ENCODE data around the gene STK11. TPM values are rescaled to one million over a fixed set of nuclear protein-coding genes. Genes with fewer than 3 reads are reported as not detected.

The STK11 gene
- total RNA-seq, 4 donors from 2014 or later: 91.5 to 194 (median 149) TPM

GRCh38 chr19:1226522-1227303 is 21.1 kb downstream of the STK11 start:
- Histone ChIP-seq H3K36me3 (peaks cover 0 to 38% of the 10 kb centered on the region in 2 donors), H3K4me1 (peaks cover 5 to 13% of the 10 kb centered on the region in 2 donors), H3K27ac (no peak overlapping the region), H3K27me3 (no peaks in the 10 kb centered on the region), H3K9me3 (no peaks in the 10 kb centered on the region), H3K4me3 (no peak overlapping the region)
- in situ Hi-C loops (cut with MboI; ENCODE audit: low sequenced_read_pairs in 4 of 4): no loop called here
- DNase-seq (no peak), ATAC-seq (no peak)
- no peak for TF ChIP-seq CTCF (IDR thresholded peaks at IDR 0.05 in 4 of 5, conservative IDR thresholded peaks at IDR 0.05 in 1 of 5)
- no peak for TF ChIP-seq POLR2A (IDR thresholded peaks at IDR 0.05)
- intact Hi-C loops (cut with DNase I; ENCODE audit: low total_unique reads): no loop called here

GRCh38 chr19:1227304-1228054 is 21.9 kb downstream of the STK11 start:
- peaks cover 0 to 30% of the 10 kb centered on the region in 2 donors for H3K36me3 ChIP-seq
- peaks cover 0 to 5% of the 10 kb centered on the region in 2 donors for H3K4me1 ChIP-seq
- intact Hi-C loops (cut with DNase I; ENCODE audit: low total_unique reads) (no loop called here), in situ Hi-C loops (cut with MboI; ENCODE audit: low sequenced_read_pairs in 4 of 4) (no loop called here)
- DNase-seq (no peak), ATAC-seq (no peak)
- no peaks in the 10 kb centered on the region for H3K27me3 ChIP-seq
- H3K4me3 ChIP-seq: no peak overlapping the region
- no peak overlapping the region for H3K27ac ChIP-seq
- no peaks in the 10 kb centered on the region for H3K9me3 ChIP-seq
- no peak for TF ChIP-seq CTCF (IDR thresholded peaks at IDR 0.05 in 4 of 5, conservative IDR thresholded peaks at IDR 0.05 in 1 of 5)
- no peak for TF ChIP-seq POLR2A (IDR thresholded peaks at IDR 0.05)

GRCh38 chr19:1228161-1228957 is 22.8 kb downstream of the STK11 start:
- in situ Hi-C loops (cut with MboI; ENCODE audit: low sequenced_read_pairs in 4 of 4): no loop called here
- intact Hi-C loops (cut with DNase I; ENCODE audit: low total_unique reads): no loop called here
- ATAC-seq (no peak), DNase-seq (no peak)
- TF ChIP-seq POLR2A (IDR thresholded peaks at IDR 0.05) (no peak), CTCF (IDR thresholded peaks at IDR 0.05 in 4 of 5, conservative IDR thresholded peaks at IDR 0.05 in 1 of 5) (no peak)
- peaks cover 0 to 21% of the 10 kb centered on the region in 2 donors for H3K36me3 ChIP-seq
- no peak overlapping the region for H3K4me3 ChIP-seq
- H3K27me3 ChIP-seq: no peaks in the 10 kb centered on the region
- H3K4me1 ChIP-seq: peaks cover 0 to 3% of the 10 kb centered on the region in 2 donors
- no peak overlapping the region for H3K27ac ChIP-seq
- no peaks in the 10 kb centered on the region for H3K9me3 ChIP-seq

GRCh38 chr19:1229056-1229923 is 23.7 kb downstream of the STK11 start:
- TF ChIP-seq POLR2A (IDR thresholded peaks at IDR 0.05) (no peak), CTCF (IDR thresholded peaks at IDR 0.05 in 4 of 5, conservative IDR thresholded peaks at IDR 0.05 in 1 of 5) (no peak)
- no peaks in the 10 kb centered on the region for H3K4me1 ChIP-seq
- no peak overlapping the region for H3K4me3 ChIP-seq
- H3K9me3 ChIP-seq: no peaks in the 10 kb centered on the region
- intact Hi-C loops (cut with DNase I; ENCODE audit: low total_unique reads): no loop called here
- no peak overlapping the region for H3K27ac ChIP-seq
- H3K36me3 ChIP-seq: peaks cover 0 to 17% of the 10 kb centered on the region in 2 donors
- ATAC-seq: no peak
- in situ Hi-C loops (cut with MboI; ENCODE audit: low sequenced_read_pairs in 4 of 4): no loop called here
- no peaks in the 10 kb centered on the region for H3K27me3 ChIP-seq
- DNase-seq: no peak

All from gastrocnemius medialis (tissue), 4 donors.